ENCODE results near the gene MLF2. TPM values are rescaled to one million over a fixed set of nuclear protein-coding genes. Genes with fewer than 3 reads are reported as not detected.
"Not testable (repeated sequence)": the region's sequence is repeated elsewhere in the genome, so short reads cannot be mapped to it uniquely, and the experiment has no call there.

MLF2 gene
- total RNA-seq, 6 experiments from 2014 or later, result 104 to 185 (median 134) TPM

DNA sequence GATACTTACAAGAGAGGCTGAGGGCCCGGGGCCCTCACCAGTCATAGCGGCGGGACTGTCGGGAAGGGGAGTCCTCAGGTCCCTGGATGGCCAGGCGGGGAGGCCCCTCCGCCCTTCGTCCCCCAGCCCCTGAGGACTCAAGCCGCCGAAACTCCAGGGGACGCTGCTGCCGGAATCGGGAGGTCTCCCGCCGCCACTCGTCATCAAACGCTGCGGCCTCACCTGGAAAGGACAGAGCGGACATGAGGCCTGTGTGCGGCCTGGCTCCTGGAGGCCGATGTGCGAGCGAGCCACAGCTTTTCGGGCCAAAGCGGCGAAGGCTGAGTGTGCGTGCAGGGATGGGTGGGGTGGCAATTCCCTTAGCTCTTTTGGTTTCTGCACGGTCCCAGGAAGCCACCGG is 4.2 kb downstream of the MLF2 start:
- H3K27me3 ChIP-seq, result no peaks in the 10 kb centered on the region
- intact Hi-C loops (cut with DNase I), result no loop called here
- peaks cover 0 to 10% (median 0%) of the 10 kb centered on the region in 4 donors for H3K4me1 ChIP-seq
- no peak overlapping the region for H3K27ac ChIP-seq
- H3K9me3 ChIP-seq, result no peaks in the 10 kb centered on the region
- DNase-seq, result no peak
- peaks cover 0 to 52% (median 29%) of the 10 kb centered on the region in 4 donors for H3K36me3 ChIP-seq
- no peak for ATAC-seq
- H3K4me3 ChIP-seq, result no peak overlapping the region
- WGBS (ENCODE audit: insufficient coverage, low coverage, low lambda C conversion rate, missing lambda C conversion rate), result no CpG with 5 or more reads among the region's 28 CpGs
- TF ChIP-seq, protein P1, sequence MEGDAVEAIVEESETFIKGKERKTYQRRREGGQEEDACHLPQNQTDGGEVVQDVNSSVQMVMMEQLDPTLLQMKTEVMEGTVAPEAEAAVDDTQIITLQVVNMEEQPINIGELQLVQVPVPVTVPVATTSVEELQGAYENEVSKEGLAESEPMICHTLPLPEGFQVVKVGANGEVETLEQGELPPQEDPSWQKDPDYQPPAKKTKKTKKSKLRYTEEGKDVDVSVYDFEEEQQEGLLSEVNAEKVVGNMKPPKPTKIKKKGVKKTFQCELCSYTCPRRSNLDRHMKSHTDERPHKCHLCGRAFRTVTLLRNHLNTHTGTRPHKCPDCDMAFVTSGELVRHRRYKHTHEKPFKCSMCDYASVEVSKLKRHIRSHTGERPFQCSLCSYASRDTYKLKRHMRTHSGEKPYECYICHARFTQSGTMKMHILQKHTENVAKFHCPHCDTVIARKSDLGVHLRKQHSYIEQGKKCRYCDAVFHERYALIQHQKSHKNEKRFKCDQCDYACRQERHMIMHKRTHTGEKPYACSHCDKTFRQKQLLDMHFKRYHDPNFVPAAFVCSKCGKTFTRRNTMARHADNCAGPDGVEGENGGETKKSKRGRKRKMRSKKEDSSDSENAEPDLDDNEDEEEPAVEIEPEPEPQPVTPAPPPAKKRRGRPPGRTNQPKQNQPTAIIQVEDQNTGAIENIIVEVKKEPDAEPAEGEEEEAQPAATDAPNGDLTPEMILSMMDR (IDR thresholded peaks at IDR 0.05), result no peak
- TF ChIP-seq POLR2A (IDR thresholded peaks at IDR 0.05), result no peak

DNA sequence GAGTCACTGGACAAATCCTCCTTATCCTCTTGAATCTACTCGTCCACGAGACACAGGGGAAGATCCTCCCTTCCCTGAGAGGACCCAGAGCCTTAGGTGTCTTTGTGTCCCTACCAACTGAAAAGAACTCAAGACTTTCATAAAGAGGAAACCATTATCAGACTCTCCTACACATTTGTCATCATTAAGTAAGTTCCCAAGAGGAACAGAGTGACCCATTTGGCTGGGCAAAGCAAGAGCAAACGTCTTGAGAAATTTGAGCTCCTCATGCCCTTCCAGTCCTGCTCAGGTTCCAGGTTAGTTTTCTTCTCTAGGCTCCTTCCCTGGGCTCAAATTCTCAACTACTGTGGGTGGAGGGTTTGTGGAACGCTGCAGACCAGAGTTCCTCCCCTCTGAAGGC is 5.7 kb downstream of the MLF2 start:
- H3K27me3 ChIP-seq, result no peaks in the 10 kb centered on the region
- TF ChIP-seq POLR2A (IDR thresholded peaks at IDR 0.05), result no peak
- TF ChIP-seq, protein P1 (IDR thresholded peaks at IDR 0.05), result no peak
- H3K27ac ChIP-seq, result no peak overlapping the region
- H3K4me1 ChIP-seq, result peaks cover 0 to 8% (median 0%) of the 10 kb centered on the region in 4 donors
- H3K36me3 ChIP-seq, result peaks cover 0 to 52% (median 29%) of the 10 kb centered on the region in 4 donors
- H3K9me3 ChIP-seq, result no peaks in the 10 kb centered on the region
- intact Hi-C loops (cut with DNase I), result no loop called here
- ATAC-seq (no peak), DNase-seq (no peak)
- H3K4me3 ChIP-seq, result no peak overlapping the region
- WGBS (ENCODE audit: insufficient coverage, low coverage, low lambda C conversion rate, missing lambda C conversion rate), result 64% methylated on average over 3 of the region's 4 CpGs

DNA sequence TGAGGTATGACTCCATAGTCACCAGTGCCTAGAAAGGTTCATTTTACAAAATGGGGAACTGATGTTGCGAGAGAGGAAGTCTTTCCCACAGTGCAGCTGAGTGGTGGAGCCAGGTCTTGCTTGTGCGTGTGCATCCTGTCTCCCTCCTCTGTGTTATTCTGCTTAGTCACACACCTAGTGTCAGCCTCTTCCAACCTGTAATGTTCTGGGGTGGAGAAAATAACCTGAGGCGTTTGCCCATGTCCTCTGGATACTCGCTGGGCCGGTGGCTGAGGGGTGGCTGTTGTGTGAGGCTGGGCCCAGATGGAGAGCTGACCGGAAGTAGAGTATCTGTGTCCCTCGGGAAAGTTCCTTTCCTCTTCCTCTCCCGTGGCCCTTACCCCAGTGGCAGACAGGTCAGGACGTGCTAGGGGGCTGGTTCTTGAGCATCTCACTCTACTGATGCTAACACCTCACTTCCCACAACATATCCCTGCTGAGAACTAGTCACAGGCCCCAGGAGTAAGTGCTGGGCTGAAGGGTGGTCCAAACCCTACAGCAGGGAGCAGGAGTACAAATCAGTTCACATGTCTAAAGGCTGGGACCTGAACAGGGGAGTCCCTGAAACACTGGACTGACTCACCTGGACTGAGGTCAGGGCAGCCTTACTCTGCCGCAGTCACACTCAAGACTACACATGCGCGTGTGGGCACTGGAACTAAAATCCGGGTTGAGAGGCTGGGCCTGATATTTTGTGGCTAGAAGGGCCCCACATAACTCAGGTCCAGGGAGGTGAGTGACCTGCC is 7.0 kb downstream of the MLF2 start:
- H3K9me3 ChIP-seq, result no peaks in the 10 kb centered on the region
- ATAC-seq, result peak; percentile 48 to 71 (median 62)
- intact Hi-C loops (cut with DNase I), result no loop called here
- H3K27ac ChIP-seq, result peak overlapping the region in 2 of 3 donors; percentile 24 to 33
- no peaks in the 10 kb centered on the region for H3K27me3 ChIP-seq
- no peak overlapping the region for H3K4me3 ChIP-seq
- H3K4me1 ChIP-seq, result no peaks in the 10 kb centered on the region
- peak in 1 of 3 donors; percentile 60 for DNase-seq
- 30% methylated on average over 6 of the region's 13 CpGs for whole genome bisulfite sequencing (ENCODE audit: insufficient coverage, low coverage, low lambda C conversion rate, missing lambda C conversion rate)
- peaks cover 0 to 42% (median 24%) of the 10 kb centered on the region in 4 donors for H3K36me3 ChIP-seq
- no peak for TF ChIP-seq POLR2A (IDR thresholded peaks at IDR 0.05)
- TF ChIP-seq, protein P1 (IDR thresholded peaks at IDR 0.05), result no peak

DNA sequence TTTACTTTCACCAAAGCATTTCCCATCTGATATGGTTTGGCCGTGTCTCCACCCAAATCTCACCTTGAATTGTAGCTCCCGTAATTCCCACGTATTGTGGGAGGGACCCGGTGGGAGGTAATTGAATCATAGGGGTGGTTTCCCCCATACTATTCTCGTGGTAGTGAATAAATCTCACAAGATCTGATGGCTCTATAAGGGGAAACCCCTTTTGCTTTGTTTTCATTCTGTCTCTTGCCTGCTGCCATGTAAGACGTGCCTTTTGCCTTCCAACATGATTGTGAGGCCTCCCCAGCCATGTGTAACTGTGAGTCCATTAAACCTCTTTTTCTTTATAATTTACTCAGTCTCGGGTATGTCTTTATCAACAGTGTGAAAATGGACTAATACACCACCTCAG is 9.6 kb downstream of the MLF2 start:
- ATAC-seq; H3K27me3 ChIP-seq; intact Hi-C loops (cut with DNase I); DNase-seq; H3K4me1 ChIP-seq; H3K9me3 ChIP-seq; H3K27ac ChIP-seq; H3K4me3 ChIP-seq: not testable (repeated sequence)
- peaks cover 0 to 16% (median 7%) of the 10 kb centered on the region in 4 donors for H3K36me3 ChIP-seq
- WGBS (ENCODE audit: insufficient coverage, low coverage, low lambda C conversion rate, missing lambda C conversion rate), result 40% methylated on average over 7 of the region's 7 CpGs

DNA sequence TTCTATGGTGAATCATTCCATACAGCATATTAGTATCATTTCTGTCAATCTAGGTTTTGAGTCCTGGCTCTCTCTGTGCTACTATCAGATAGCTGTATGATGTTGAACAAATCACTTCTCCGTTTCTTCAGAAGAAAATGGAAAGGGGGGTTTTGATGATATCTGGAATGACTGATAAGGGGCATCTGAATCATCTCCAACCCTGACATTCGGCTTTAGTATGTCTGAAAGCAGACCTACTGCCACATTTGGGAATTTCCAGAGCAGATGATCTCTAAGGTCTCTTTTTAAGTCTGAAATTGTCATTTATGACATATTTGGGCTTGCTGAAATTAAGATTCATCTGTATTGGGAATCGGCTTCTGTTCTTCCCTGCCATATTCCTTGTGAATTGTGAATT is 10.1 kb downstream of the MLF2 start:
- Histone ChIP-seq H3K27me3 (no peaks in the 10 kb centered on the region), H3K4me3 (no peak overlapping the region), H3K27ac (no peak overlapping the region), H3K36me3 (peaks cover 0 to 11% (median 5%) of the 10 kb centered on the region in 4 donors), H3K9me3 (no peaks in the 10 kb centered on the region), H3K4me1 (no peaks in the 10 kb centered on the region)
- TF ChIP-seq, protein P1 (IDR thresholded peaks at IDR 0.05), result no peak
- TF ChIP-seq POLR2A (IDR thresholded peaks at IDR 0.05), result no peak
- 68% methylated on average over 3 of the region's 3 CpGs for WGBS (ENCODE audit: insufficient coverage, low coverage, low lambda C conversion rate, missing lambda C conversion rate)
- DNase-seq, result no peak
- no peak for ATAC-seq
- intact Hi-C loops (cut with DNase I), result no loop called here

DNA sequence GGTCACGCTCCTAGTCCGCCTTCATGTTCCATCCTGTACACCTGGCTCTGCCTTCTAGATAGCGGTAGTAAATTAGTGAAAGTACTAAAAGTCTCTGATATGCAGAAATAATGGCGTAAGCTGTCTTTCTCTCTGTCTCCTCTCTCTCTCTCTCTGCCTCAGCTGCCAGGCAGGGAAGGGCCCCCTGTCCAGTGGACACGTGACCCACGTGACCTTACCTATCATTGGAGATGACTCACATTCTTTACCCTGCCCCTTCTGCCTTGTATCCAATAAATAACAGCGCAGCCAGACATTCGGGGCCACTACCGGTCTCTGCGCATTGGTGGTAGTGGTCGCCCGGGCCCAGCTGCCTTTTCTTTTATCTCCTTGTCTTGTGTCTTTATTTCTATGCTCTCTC is 10.9 kb downstream of the MLF2 start:
- H3K9me3 ChIP-seq; H3K27me3 ChIP-seq; H3K4me1 ChIP-seq; DNase-seq; H3K27ac ChIP-seq; H3K4me3 ChIP-seq; ATAC-seq; H3K36me3 ChIP-seq; intact Hi-C loops (cut with DNase I): not testable (repeated sequence)
- 97% methylated on average over 6 of the region's 12 CpGs for WGBS (ENCODE audit: insufficient coverage, low coverage, low lambda C conversion rate, missing lambda C conversion rate)
